GF-D8 (cell line): ENCODE data around the gene PDE1C.
"Not testable (repeated sequence)": the region's sequence is repeated elsewhere in the genome, so short reads cannot be mapped to it uniquely, and the experiment has no call there.

Experiments
- DNase-seq: peaks from one replicate; lab custom pipeline; 2025; lab: John Stamatoyannopoulos, UW

Gene PDE1C

DNA sequence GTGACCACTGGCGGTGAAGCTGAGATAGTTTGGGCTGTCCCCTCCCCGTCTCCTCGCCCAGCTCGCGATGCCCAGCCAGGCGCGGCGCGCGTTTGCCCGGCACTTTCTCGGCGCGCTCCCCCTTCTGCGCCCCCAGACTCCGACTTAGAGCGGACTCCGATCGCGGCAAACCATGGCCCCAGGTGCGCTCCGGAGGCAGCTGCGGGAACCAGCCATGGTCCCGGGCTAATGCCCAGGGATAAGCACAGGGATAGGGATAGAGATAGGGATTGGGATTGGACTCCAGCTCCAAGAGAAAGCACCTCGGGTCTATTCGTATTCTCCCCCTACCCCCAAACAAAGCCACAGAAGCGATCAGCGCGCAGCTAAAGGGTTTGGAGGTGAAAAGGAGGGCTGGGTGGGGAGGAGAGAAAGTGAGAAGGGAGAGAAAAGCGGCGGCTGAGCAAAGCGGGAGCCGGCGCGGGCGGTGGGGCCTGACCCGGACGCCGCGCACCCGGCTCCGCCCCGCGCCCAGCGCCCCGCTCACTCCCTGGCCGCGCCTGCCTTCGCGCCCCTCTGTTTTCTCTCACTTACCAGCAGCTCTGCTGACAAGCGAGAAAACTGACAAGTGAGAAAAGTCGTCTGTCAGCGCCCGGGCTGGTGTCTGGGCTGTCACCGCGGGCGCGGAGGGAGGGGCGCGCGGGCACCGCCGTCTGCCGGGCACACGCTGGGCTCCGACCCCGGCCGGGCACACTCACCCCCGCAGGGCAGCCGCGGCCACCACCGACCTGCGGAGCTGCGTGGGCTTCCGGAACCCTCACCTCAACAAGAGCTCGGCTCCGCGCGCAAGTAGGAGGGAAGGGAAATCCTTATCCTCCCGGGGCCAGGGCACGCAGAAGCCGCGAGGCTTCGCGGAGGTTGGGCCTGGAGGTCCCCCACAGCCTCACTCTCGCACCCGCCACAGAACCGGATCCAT lies at the start of gene PDE1C:
Gene PDE1C, minus strand, starts transcription at position 2 of the 955 bp plus-strand sequence.
- no peak for DNase-seq

DNA sequence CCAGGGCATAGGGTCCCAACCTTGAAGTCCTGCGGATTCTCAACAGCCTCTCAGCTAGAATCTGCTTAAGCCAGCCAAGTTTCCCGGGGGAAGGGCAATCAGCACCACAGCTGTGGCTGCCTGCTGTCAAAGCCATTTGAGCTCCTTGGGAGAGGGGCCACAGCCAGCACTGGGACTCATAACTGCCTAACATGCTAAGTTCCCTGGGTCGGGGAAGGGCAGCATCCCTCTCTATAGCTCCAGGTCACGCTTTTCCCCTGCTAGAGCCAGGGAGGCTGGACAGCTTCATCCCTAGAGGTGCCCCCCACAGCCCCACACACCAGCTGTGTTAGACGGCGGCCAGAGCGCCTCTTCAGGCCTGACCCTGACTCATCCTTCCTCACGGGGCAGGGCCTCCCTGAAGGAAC lies 49.6 kb upstream of the PDE1C start:
- no peak for DNase-seq

DNA sequence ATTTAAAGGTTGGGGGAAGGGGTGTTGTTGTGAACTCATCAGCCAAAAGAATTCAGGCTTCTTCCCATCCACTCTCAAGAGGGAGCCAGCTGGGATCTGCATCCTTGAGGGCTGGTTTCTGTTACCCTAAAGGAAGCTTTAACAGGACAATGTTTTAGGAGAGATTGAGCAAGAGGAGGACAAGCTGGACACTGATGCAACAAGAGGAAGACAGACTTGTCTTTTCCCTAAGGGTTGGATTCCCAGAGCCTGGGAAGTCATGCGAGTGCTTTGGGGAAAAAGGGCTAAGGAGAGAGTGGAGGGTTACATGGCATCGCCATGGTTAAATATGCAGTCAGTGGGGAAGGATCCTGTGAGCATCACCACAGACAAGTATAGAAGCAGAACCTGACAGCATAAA lies 47.6 kb upstream of the PDE1C start:
- no peak for DNase-seq

DNA sequence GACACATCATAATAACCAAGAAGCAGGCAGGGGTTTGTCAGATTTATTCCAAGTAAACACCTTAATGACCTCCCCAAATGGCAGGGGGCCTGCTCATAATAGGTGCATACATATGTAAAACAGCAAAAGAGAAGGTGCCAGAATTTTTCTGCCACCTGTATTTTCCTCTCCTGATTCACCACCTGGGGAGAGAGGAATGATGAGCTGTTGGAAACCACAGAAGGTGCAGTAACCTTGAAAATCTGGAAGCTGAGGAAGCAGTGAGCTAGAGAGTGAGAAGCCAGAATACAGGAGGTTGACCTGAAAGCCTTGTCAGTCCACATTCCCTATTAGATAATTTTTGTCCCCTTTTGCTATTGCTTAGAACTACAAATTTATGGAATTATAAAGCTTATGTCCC lies 46.2 kb upstream of the PDE1C start:
- DNase-seq, result no peak

DNA sequence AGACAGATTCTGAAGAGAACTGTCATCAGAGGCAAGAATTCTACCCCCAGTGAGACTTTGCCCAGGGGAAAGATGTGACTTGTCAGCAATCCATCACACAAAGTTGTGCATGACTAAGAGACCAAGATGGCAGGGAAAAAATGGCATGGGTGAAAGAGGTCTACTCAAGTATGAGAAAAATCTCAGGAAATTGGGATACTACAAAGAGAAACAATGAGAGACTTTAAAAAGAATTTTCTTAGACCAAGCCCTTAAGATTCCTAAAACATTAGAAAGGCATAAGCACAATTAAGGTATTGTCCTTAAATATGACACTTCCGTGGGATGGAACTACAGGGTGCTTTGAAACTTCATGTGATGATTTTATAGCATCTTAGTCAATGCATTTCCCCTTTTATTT lies 45.6 kb upstream of the PDE1C start:
- no peak for DNase-seq

DNA sequence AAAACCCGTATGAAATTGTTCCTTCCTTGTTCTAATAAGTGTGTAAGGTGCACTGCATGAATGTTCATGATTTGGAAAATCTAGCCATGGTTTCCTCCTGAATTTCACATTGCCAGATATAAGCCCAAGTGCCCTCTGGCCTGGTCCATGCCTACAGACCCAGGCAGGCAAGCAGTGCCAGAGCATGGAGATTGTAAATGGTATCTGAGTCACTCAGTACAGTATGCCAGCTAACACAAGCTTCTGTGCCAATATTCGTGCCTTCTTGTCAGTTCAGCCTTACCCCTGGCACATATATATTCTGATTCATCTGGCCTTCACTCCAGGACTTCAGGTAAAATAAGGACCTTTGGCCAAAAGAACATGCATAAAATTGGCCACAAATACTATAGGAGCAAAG lies 38.4 kb upstream of the PDE1C start:
- no peak for DNase-seq

DNA sequence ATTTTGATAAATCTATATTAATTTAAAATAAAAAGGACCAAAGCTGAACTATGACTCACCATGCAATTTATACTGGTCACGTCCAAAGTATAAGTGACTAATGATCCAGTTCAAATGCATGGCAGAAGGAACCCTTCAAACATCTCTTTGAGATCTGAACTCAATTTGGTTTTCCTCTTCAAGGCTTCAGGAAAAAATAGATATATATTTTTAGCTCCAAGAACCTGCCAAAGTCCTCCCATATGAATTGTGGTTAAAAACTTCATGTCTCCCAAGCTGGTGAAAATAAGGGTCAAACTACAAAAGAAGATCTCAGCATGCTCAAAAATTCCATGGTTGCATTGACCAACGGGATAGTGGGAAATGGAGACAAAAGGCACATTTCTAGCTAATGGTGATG lies 34.6 kb upstream of the PDE1C start:
- DNase-seq, result no peak

DNA sequence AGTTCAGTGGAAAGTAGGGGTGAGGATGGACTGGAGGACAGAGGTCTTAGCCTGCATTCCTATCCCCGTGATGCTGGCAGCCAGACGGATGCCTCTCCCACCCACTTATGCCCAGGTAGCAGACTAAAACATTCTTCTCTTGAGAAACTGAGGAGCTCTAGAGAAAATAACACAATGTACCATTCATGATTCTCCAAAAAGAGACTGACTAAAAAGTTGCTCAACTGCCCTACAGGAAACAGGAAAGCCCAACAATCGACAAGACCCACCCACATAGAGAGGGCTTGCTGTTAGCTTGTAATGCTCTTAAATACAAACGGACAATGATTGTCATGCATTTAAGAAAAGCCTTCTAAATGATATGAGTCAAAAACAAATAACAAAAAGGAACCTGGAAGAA lies 33.2 kb upstream of the PDE1C start:
- DNase-seq, result no peak

DNA sequence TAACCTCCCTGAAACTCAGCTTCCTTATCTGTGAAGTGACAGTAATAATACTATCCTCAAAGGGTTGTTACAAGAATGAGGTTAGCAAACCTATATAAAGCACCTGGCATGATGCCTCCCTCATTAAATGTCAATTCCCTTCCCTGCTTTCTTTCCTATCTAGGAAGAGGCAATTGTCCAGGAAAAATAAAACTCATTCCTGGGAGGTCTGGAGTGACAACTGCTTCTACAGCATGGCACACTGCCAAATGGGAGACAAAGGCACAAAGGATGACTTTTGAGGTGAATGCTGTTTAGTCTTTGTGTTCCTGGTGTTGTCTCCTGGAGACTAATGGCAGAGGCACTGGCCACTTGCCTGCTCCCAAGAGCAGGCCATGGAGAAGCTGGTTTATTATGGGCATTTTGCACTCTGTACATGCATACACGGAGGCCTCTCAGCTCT lies 32.2 kb upstream of the PDE1C start:
- DNase-seq, result no peak

DNA sequence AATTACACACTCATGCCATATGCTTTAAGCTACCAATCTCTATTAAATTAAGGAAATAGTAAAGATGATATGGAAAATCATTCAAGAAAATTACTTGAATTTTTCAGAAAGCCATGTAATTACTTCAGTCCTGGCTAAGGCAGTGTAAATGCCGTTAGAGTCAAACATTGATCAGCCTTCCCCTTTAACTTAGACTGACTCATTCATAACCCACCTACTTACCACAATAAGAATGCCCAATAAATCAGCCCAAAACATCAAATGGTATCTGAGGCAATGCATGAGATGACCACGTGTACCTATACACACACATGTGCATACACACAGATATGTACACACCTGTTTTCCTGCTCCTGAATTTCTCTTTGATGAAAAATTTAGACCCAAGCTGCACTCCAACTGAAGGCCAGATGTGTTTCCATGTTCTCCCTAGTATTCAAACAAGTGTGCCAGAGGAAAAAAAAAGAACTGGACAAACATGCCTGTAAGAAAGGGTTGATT lies 30.2 kb upstream of the PDE1C start:
- DNase-seq, result no peak

DNA sequence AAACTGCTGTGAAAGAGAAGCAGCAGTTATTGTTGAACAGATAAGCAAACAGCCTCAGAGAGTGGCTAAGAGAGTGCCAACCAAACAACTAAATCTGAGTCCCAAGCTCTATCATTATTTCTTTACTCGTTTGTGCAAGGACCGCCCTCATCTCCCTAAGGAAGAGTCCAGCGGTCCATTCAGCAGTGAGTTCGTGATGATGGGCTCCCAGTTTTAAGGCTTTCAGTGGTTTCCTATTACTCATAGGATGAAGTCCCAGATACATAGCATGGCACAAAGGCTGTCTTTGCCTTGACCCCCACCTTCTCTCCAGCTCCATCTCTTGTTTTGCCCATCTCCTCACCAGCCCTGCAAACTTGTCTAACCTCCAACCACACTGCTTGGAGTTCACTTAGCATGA lies 24.3 kb upstream of the PDE1C start:
- no peak for DNase-seq

DNA sequence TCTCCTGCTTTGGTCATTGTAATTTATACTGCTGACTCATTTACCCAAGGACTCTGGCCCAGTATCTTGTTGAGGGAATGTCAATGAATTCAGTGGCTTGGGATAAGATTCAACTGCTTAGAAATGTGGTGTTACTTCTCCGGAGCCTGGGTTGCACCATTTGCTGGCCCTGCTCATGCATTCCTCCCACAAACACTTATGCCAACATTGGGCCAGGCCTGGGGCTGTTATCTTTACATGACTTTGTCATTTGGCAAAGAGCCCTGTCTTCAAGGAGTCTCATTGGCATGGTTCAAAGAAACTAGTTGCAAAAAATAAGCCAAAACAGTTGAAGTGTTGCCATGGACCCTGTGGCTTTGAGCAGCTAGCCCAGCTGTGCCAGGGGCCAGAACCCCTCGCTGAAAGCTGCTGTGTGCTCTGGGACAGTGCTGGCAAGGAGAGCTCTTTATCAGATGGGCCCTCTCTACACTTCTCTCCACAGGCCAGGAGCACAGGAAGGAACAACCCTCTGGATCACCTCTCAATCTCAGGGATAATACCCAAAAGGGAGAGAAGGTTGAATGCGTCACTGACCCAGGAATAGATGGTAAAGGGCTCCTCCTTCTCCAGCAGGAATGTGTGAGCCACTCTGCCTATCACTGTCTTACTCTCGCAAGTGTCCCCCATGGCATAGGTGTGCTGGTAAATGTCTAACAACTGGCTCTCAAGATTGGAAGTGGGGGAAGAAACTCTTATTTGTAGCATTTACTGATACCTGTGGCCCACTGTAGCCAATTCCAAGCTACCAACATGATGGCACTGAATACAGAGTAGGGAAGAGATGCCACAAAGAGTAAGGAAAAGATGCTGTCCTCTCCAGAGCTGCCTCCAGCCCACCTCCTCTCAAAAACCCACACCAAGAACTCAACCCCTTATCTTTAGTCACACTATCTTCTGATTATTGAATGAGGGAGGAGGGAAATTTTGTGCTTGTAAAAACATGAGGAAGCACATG lies 23.5 kb upstream of the PDE1C start:
- no peak for DNase-seq

DNA sequence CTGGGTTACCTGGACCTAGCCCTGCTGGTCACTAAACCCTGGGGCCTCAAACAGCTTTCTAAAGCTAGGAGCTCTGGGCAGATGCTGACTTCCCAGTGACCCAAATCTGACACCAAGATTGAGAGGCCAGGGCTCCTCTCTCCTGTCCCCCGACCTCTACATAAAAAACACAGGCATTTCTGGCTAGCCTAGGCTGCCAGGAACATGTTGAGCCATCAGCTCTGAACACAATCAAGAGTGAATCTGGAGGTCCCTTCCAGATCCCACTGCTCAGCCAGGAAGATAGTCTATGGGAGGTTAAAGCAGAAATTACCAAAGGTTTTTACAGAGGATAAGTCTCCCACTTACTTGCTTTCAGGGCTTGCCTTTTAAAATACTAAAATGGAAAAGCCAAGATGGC lies 22.1 kb upstream of the PDE1C start:
- DNase-seq, result no peak

DNA sequence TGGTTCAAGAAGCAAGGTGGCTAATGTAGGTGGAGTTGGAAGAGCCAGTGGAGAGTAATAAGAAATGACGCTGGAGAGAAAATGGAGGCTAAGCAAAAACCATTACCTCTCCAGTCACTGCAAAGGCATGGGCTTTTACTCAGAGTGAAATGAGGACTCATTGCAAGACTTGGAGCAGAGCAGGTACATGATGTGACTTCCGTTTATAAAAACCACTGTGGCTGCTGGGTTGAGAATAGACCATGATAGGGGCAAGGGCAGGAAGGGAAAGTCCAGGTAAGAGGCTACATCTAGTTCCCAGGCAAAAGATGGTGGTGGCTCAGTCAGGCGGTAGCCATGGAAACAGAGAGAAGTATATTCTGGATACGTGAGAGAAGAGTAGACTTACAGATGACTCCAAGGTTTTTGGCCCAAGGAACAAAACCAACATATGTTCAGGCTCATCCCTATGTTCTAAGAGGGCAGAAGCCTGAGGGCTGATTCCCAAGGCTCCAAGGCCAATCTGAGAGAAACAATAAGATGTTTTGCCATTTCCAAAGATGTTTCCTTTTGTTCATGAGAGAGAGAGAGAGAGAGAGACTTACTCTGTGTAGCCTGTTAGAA lies 21.5 kb upstream of the PDE1C start:
- DNase-seq, result no peak

DNA sequence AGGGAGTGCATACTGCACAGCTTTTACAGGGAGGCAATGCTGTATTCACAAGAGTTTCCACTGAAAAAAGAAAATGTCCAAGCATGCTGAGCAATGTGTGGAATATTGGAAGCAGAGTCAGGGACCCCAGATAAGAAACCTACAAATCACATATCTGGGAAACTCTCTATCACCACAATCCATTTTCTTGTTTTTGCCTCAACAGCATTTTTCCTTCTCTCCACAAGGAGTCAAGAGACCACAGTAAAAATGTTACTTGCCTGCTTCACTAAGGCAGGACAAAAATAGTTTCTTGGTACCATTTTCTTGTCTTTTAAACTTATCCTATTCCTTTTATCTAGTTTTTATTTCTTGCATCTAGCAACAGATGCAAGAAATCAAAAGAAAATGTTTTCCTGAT lies 19.5 kb upstream of the PDE1C start:
- DNase-seq, result no peak

DNA sequence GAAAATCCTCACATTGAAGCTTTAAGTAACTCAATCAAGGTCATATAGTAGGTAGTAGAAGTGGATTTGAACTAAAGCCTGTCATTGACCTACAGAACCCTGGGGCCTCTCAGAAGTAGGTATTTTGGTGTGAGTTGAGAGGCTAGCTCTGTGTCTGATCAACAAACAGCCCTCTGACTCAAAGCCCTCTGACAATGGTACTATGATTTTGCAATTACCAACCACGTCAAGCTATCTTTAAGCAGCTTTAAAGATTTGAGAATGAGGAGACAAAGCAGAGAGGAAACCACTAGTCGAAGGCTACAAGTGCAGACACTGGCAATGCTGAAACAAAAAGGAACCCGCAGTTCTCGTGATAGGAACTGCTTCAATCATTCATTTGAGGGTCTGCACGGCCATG lies 19.0 kb upstream of the PDE1C start:
- DNase-seq, result no peak

DNA sequence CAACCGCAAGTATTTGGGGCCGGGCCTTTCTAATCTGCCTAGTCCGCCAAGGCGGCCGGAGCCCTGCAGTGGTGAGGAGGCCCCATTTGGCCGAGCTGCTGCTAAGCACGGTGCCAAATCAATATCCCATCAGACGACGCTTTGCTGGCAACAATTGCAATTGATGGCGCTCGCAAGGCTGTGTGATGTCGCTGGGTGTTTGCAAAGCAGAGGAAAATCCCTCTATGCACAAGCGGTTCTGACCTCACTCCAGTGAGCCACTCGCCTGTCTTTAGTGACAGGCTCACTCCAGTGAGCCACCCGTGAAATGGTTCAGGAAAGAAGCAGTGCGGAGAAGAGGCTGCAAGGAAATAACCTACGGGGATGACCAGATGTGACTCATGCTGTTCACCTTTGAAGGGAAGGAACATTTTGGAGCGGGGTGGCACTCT lies 18.3 kb upstream of the PDE1C start:
- DNase-seq, result no peak

DNA sequence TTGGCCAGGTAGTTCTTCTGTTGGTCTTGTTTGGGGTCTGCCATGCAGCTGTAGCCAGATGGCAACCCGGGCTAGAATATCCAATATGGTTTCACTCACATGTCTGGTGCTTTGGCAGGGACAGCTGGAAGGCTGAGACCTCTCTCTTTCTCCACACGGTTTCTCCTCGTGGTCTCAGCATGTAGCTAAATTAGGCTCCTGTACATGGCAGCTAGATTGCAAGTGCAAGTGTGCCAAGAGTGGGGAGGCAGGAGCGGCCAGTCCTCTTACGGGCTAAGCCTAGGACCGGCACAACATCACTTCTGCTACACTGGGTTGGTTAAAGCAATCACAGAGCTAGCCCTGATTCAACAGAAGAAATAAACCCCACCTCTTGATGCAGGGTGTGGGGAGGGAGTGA lies 9.3 kb upstream of the PDE1C start:
- DNase-seq, result no peak

DNA sequence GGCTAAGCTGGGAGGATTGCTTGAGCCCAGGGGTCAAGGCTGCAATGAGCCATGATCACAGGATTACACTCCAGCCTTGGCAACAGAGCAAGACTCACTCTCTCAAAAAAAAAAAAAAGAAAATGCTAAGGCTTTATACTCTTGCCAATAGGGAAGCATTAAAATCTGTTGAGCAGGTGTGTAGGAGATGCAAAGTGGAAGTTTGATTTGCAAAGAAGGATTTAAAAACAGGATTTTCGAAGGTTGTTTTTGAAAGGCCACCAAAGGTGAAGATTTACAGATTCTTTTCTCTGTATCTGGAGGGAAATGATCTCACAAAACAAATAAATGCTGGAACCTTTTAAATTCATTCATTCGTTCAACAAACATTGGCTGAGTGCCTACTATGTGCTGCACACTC lies 8.6 kb upstream of the PDE1C start:
- DNase-seq, result no peak

DNA sequence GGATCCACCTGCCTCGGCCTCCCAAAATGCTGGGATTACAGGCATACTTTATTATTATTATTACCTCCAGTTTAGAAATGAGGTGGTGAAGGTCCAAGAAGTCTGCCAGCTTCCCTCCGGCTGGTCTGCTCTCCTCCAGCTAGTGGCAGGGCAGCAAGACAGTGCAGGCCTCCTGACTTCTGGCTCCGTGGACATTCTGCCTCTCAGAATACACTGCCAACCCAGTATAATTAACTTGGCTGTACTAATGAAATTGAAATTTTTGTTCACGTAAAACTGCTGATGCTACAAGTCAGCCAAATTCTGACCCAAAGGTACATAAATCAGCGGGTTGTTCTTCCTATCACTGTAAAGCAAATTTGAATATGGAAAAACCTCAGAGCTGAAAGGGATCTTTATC lies 7.6 kb upstream of the PDE1C start:
- DNase-seq, result no peak

DNA sequence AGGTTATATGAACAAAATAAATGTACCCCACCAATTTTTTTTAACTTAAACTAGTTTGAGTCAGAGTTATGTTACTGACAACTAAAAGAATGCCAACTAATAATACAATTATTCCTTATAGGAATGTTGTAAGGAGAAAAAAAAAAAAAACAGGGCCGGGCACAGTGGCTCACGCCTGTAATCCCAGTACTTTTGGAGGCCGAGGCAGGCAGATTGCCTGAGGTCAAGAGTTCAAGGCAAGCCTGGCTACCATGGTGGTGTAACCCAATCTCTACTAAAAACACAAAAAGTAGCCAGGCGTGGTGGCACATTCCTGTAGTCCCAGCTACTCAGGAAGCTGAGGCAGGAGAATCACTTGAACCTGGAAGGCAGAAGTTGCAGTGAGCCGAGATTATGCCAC lies 6.6 kb upstream of the PDE1C start:
- not testable (repeated sequence) for DNase-seq

DNA sequence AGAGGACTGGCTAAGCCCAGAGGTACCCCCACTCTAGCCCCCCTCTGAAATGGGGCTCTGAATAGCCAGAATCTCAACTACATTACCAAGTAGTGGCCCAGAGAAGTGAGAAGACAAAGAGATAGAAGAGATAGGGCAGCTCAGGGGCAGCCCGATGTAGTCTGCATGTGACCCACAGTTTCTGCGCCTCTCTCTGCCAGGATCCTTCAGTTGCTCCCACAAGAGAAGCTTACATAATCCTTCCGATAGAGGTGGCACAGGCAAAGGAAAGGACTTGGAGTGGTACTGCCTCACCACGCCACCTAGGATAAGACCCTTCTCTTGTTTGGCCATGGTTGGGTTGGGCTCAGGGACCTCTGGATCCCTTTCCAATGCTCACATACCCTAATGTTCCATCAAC lies 5.4 kb upstream of the PDE1C start:
- DNase-seq, result no peak
